K562 (cell line): ENCODE results near the gene ALDH3B2. TPM values are rescaled to one million over a fixed set of nuclear protein-coding genes. Genes with fewer than 3 reads are reported as not detected.

Source experiments
- ATAC-seq: fragments of 200-7000 bp; cut with Tn5 transposase; 3 replicates; pipeline ENCODE4 v1.9.1; 2020; ENCODE audit warnings: moderate library complexity
- BruUV-seq: library from RNA; stranded (reverse); fragments of 400-500 nt; replicated peaks from 2 replicates; lab custom pipeline; 2021; lab: Mats Ljungman, UMichigan
- CTCF ChIA-PET: fragments of 300-600 bp; formaldehyde crosslinking; extraction: SDS; loops from one replicate; lab custom pipeline; 2021; ENCODE audit warnings: low intra/inter-chr PET ratio; lab: Yijun Ruan, JAX
- POLR2A ChIA-PET: fragments of 300-600, 350-650 bp; sonication (Branson Sonifier 250); formaldehyde crosslinking; extraction: SDS; loops from one replicate; lab custom pipeline; 2021; ENCODE audit warnings: antibody characterized with exemption, inconsistent platforms; lab: Yijun Ruan, JAX
- DNase-seq, 4 experiments: peaks; one replicate each; pipeline versions ENCODE4 v3.0.0 to v3.0.0-alpha.2; 2011 to 2018; ENCODE audit warnings: low spot score in 3 of 4, mixed read lengths in 3 of 4; ENCODE audit errors: extremely low read depth in 1 of 4
- FAIRE-seq: peaks from 2 replicates; lab custom pipeline; 2011; peaks lifted over from hg19 to GRCh38; lab: Jason Lieb, UNC
- H2AFZ ChIP-seq: 2 replicates; pipeline ENCODE4 v1.6.0; 2011; ENCODE audit warnings: low read depth, low read length, control low read depth, inconsistent platforms
- H3K27ac ChIP-seq: fragments of 200-600 bp; 3 replicates; pipeline ENCODE4 v1.8.0; 2011; ENCODE audit warnings: low read depth, mild to moderate bottlenecking, control low read depth, inconsistent platforms, low read length, moderate library complexity, mixed read lengths; ENCODE audit errors: extremely low read depth
- H3K27me3 ChIP-seq, 2 experiments: fragments of 300-600 bp in 1 of 2; 2 replicates in 1 of 2; 3 replicates in 1 of 2; pipeline versions ENCODE4 v1.6.0 to v1.8.0; 2011; ENCODE audit warnings: inconsistent platforms in 2 of 2, low read length in 2 of 2, mild to moderate bottlenecking in 1 of 2, mixed read lengths in 1 of 2, moderate library complexity in 1 of 2; ENCODE audit not compliant: control insufficient read depth in 2 of 2, insufficient read depth in 2 of 2
- H3K36me3 ChIP-seq: fragments of 300-600 bp; 3 replicates; pipeline ENCODE4 v1.8.0; 2011; ENCODE audit warnings: mild to moderate bottlenecking, low read length, inconsistent platforms; ENCODE audit not compliant: control insufficient read depth, insufficient read depth
- H3K4me1 ChIP-seq, 2 experiments: fragments of 200-600 bp in 1 of 2; replicated peaks in 1 of 2; 2 replicates in 1 of 2; 3 replicates in 1 of 2; pipeline versions ENCODE4 v1.5.1 to v1.8.0; 2011; ENCODE audit warnings: inconsistent platforms in 2 of 2, low read length in 2 of 2, mild to moderate bottlenecking in 1 of 2, mixed read lengths in 1 of 2, moderate library complexity in 1 of 2; ENCODE audit not compliant: control insufficient read depth in 2 of 2, insufficient read depth in 2 of 2
- H3K4me2 ChIP-seq: 2 replicates; pipeline ENCODE4 v1.6.1; 2011; ENCODE audit warnings: low read length, control low read depth, inconsistent platforms, mixed read lengths; ENCODE audit not compliant: insufficient read depth
- H3K4me3 ChIP-seq: fragments of 200-600 bp; sonication (generic), shearing (Covaris generic); 2 replicates; pipeline ENCODE4 v1.5.1; 2016; ENCODE audit warnings: control low read depth, inconsistent platforms
- H3K79me2 ChIP-seq: fragments of 200-600 bp; 3 replicates; pipeline ENCODE4 v1.8.0; 2011; ENCODE audit warnings: low read length, inconsistent platforms; ENCODE audit not compliant: control insufficient read depth, insufficient read depth
- H3K9ac ChIP-seq, 2 experiments: 2 replicates each; pipeline versions ENCODE4 v1.6.0 to v1.6.1; 2011; ENCODE audit warnings: low read depth in 2 of 2, low read length in 2 of 2, control low read depth in 1 of 2, inconsistent platforms in 1 of 2, mild to moderate bottlenecking in 1 of 2, mixed read lengths in 1 of 2; ENCODE audit not compliant: insufficient read depth in 1 of 2
- H3K9me1 ChIP-seq: one replicate; pipeline ENCODE4 v1.6.0; 2011; ENCODE audit warnings: inconsistent platforms, mild to moderate bottlenecking, low read length, moderate library complexity; ENCODE audit not compliant: control insufficient read depth, insufficient read depth
- H3K9me3 ChIP-seq: replicated peaks from 2 replicates; pipeline ENCODE4 v1.5.1; 2011; ENCODE audit warnings: low read depth, low read length, inconsistent platforms; ENCODE audit not compliant: control insufficient read depth, insufficient read depth
- H4K20me1 ChIP-seq: replicated peaks from 2 replicates; pipeline ENCODE4 v1.6.1; 2011; ENCODE audit warnings: low read length, inconsistent platforms, mixed read lengths; ENCODE audit not compliant: control insufficient read depth, insufficient read depth
- CBFB ChIP-seq: sonication (generic); formaldehyde crosslinking; IDR thresholded peaks from 2 replicates; pipeline ENCODE4 v1.4.0; 2020; ENCODE audit warnings: mild to moderate bottlenecking, missing genetic modification reagents
- CREM ChIP-seq: IDR thresholded peaks from 2 replicates; pipeline ENCODE4 v1.6.1; 2014; ENCODE audit warnings: antibody characterized with exemption, low read depth
- GABPB1 ChIP-seq: sonication (generic); formaldehyde crosslinking; IDR thresholded peaks from 2 replicates; pipeline ENCODE4 v1.8.0; 2022; ENCODE audit warnings: mild to moderate bottlenecking, missing genetic modification reagents
- KDM5B ChIP-seq: fragments of 200-600 bp; sonication (generic); IDR thresholded peaks from 2 replicates; pipeline ENCODE4 v1.6.1; 2012; ENCODE audit warnings: low read depth, mild to moderate bottlenecking, moderate library complexity, low read length, control low read depth, inconsistent platforms; ENCODE audit not compliant: insufficient replicate concordance
- NONO ChIP-seq, 2 experiments: fragments of 200-400 bp in 1 of 2; fragments of 450-650 bp in 1 of 2; formaldehyde crosslinking in 1 of 2; IDR thresholded peaks; 2 replicates each; pipeline ENCODE4 v1.6.1; 2017; ENCODE audit warnings: low read depth in 2 of 2, mild to moderate bottlenecking in 2 of 2, moderate library complexity in 2 of 2, low read length in 1 of 2
- PCBP2 ChIP-seq: fragments of 200-400 bp; formaldehyde crosslinking; IDR thresholded peaks from 2 replicates; pipeline ENCODE4 v1.6.1; 2018; ENCODE audit warnings: low read length, low read depth, mild to moderate bottlenecking, moderate library complexity; ENCODE audit not compliant: poor library complexity, severe bottlenecking
- SMARCB1 ChIP-seq: IDR thresholded peaks from 2 replicates; pipeline ENCODE4 v1.6.1; 2011; ENCODE audit warnings: improper control_type of control experiment, low read depth; ENCODE audit not compliant: insufficient read length
- XRCC5 ChIP-seq: fragments of 200-400 bp; formaldehyde crosslinking; IDR thresholded peaks from 2 replicates; pipeline ENCODE4 v1.6.1; 2017; ENCODE audit warnings: low read depth, mild to moderate bottlenecking, low read length
- ZNF263 ChIP-seq: sonication (generic); formaldehyde crosslinking; IDR thresholded peaks from 2 replicates; pipeline ENCODE4 v1.8.0; 2022; ENCODE audit warnings: mild to moderate bottlenecking, missing genetic modification reagents, borderline replicate concordance
- ZNF408 ChIP-seq: fragments of 250-450 bp; sonication (Bioruptor Pico); IDR thresholded peaks from 2 replicates; pipeline ENCODE4 v1.4.0; 2020; ENCODE audit warnings: low read depth, mild to moderate bottlenecking, moderate library complexity
- ZNF717 ChIP-seq: fragments of 250-450 bp; sonication (Bioruptor Pico); IDR thresholded peaks from 2 replicates; pipeline ENCODE4 v1.5.0; 2021
- WGBS: fragments of 100-300 bp; shearing (Covaris generic); methylation state at CpG from one replicate; pipeline ENCODE4 v1.1.6; 2016; ENCODE audit warnings: low coverage, mixed read lengths; ENCODE audit not compliant: insufficient coverage; ENCODE audit errors: missing lambda C conversion rate; 5-methylcytosine and 5-hydroxymethylcytosine counted together
- in situ Hi-C: fragments of 300-500 bp; cut with MboI; formaldehyde crosslinking; loops from 4 replicates; pipeline ENCODE4 v1.15.0; 2018; ENCODE audit warnings: inconsistent platforms, mixed read lengths
- intact Hi-C: fragments of 100-400 bp; cut with micrococcal nuclease; formaldehyde crosslinking; loops from 2 replicates; pipeline ENCODE4 v1.14.2; 2022
- polyA plus RNA-seq, 8 experiments: library from polyadenylated mRNA; depleted of rRNA in 4 of 8; stranded (reverse) in 5 of 8; unstranded in 3 of 8; fragments of >200 nt; fragmentation: Nextera tagmentation in 2 of 8; fragmentation: Illumina TruSeq in 1 of 8; extraction: Ambion mirVana in 2 of 8; extraction: Trizol in 1 of 8; gene quantifications; 2 replicates each; pipeline versions ENCODE4 v1.2.1 to v1.2.3, GENCODE V29; 2011 to 2014; ENCODE audit warnings: inconsistent platforms in 1 of 8, missing spikeins in 1 of 8
- total RNA-seq, 7 experiments: library from RNA; depleted of rRNA in 6 of 7; stranded (reverse); fragments of >200 nt in 6 of 7; fragmentation: Illumina TruSeq in 2 of 7; extraction: Trizol in 2 of 7; gene quantifications; 2 replicates each; pipeline versions ENCODE4 v1.2.1 to v1.2.3, GENCODE V29; 2011 to 2021; ENCODE audit warnings: low replicate concordance in 1 of 7
- TF ChIP-seq, protein P1 (sequence below): sonication (generic); formaldehyde crosslinking; IDR thresholded peaks from 2 replicates; pipeline ENCODE4 v1.8.0; 2022; ENCODE audit warnings: mild to moderate bottlenecking, missing genetic modification reagents
- TF ChIP-seq, protein P2 (sequence below): fragments of 450-650 bp; formaldehyde crosslinking; IDR thresholded peaks from 2 replicates; pipeline ENCODE4 v1.4.0; 2020; ENCODE audit warnings: mild to moderate bottlenecking, moderate library complexity
- TF ChIP-seq, protein P3 (sequence below): fragments of 450-650 bp; IDR thresholded peaks from 2 replicates; pipeline ENCODE4 v1.6.1; 2018; ENCODE audit warnings: mild to moderate bottlenecking, low read depth; ENCODE audit not compliant: partially characterized antibody
- TF ChIP-seq, protein P4 (sequence below): fragments of 450-650 bp; IDR thresholded peaks from 2 replicates; pipeline ENCODE4 v1.6.1; 2017; ENCODE audit warnings: antibody characterized with exemption, mild to moderate bottlenecking

The ALDH3B2 gene
- total and polyA plus RNA-seq, 9 of the 15 experiments (the other 6 are each of a cell fraction or from before 2014, with no cell fraction given), result not detected

DNA sequence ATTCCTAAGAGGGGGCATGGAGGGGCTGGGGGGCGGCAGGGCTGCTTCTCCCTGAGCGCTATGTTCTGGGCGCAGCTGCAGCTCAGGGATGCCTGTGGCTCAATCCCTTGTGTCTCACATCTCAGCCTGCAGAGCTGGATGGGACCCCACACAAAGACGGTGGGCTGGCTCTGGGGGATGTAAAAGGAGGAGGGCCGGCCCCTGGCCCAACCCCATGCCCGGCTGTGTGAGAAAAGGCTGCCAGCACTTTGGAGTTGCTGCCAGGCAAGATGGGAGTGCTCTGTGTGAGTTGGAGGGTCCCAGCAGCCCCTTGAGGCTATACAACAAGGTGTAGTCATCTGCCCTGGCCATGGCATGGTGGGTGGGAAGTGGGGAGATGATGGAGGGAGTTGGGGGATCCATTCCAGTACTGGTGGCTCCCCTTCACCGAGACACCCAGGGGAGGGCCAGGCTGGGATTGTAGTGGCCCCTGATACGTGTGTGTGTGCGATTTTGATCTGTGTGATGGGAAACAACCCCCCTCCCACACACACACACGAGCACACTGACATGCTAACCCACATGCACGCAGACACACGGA lies 33.6 kb downstream of the ALDH3B2 start:
- intact Hi-C loops (loop anchor here (5.0 to 10.0 kb wide), 2 partner anchors 64 to 164 kb away; no protein-coding TSS in a partner anchor), in situ Hi-C loops (no loop called here)
- Histone ChIP-seq H3K4me2 (no peak overlapping the region), H3K27me3 (peaks cover 0 to 19% of the 10 kb centered on the region in 2 experiments; a peak in 2 of 5 replicates), H3K9ac (no peak overlapping the region), H4K20me1 (no peaks in the 10 kb centered on the region), H2AFZ (no peak overlapping the region), H3K27ac (no peak overlapping the region), H3K4me1 (peaks cover 0 to 46% of the 10 kb centered on the region in 2 experiments; a peak in 3 of 5 replicates), H3K4me3 (no peak overlapping the region), H3K9me3 (no peaks in the 10 kb centered on the region), H3K36me3 (no peaks in the 10 kb centered on the region), H3K79me2 (no peaks in the 10 kb centered on the region), H3K9me1 (no peaks in the 10 kb centered on the region)
- no peak for FAIRE-seq
- POLR2A ChIA-PET, result no interaction called here
- no peak for DNase-seq
- WGBS, result 4% methylated on average over 12 of the region's 12 CpGs
- CTCF ChIA-PET, result no interaction called here
- BruUV-seq, result no TSS peak
- ATAC-seq, result no peak
- TF ChIP-seq, protein P1, sequence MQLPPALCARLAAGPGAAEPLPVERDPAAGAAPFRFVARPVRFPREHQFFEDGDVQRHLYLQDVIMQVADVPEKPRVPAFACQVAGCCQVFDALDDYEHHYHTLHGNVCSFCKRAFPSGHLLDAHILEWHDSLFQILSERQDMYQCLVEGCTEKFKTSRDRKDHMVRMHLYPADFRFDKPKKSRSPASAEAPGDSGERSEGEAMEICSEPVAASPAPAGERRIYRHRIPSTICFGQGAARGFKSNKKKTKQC (CRISPR knock-in tag), result no peak
- no peak for TF ChIP-seq PCBP2
- TF ChIP-seq, protein P2, sequence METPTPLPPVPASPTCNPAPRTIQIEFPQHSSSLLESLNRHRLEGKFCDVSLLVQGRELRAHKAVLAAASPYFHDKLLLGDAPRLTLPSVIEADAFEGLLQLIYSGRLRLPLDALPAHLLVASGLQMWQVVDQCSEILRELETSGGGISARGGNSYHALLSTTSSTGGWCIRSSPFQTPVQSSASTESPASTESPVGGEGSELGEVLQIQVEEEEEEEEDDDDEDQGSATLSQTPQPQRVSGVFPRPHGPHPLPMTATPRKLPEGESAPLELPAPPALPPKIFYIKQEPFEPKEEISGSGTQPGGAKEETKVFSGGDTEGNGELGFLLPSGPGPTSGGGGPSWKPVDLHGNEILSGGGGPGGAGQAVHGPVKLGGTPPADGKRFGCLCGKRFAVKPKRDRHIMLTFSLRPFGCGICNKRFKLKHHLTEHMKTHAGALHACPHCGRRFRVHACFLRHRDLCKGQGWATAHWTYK (CRISPR knock-in tag), result no peak
- TF ChIP-seq, protein P3, sequence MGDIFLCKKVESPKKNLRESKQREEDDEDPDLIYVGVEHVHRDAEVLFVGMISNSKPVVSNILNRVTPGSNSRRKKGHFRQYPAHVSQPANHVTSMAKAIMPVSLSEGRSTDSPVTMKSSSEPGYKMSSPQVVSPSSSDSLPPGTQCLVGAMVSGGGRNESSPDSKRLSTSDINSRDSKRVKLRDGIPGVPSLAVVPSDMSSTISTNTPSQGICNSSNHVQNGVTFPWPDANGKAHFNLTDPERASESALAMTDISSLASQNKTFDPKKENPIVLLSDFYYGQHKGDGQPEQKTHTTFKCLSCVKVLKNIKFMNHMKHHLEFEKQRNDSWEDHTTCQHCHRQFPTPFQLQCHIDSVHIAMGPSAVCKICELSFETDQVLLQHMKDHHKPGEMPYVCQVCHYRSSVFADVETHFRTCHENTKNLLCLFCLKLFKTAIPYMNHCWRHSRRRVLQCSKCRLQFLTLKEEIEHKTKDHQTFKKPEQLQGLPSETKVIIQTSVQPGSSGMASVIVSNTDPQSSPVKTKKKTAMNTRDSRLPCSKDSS, result no peak
- no peak for TF ChIP-seq KDM5B
- no peak for TF ChIP-seq ZNF717 (CRISPR knock-in tag)
- TF ChIP-seq CREM, result no peak
- TF ChIP-seq ZNF263 (CRISPR knock-in tag), result no peak
- TF ChIP-seq SMARCB1, result no peak
- TF ChIP-seq XRCC5, result no peak
- TF ChIP-seq CBFB (CRISPR knock-in tag), result no peak
- TF ChIP-seq GABPB1 (CRISPR knock-in tag), result no peak
- TF ChIP-seq, protein P4, sequence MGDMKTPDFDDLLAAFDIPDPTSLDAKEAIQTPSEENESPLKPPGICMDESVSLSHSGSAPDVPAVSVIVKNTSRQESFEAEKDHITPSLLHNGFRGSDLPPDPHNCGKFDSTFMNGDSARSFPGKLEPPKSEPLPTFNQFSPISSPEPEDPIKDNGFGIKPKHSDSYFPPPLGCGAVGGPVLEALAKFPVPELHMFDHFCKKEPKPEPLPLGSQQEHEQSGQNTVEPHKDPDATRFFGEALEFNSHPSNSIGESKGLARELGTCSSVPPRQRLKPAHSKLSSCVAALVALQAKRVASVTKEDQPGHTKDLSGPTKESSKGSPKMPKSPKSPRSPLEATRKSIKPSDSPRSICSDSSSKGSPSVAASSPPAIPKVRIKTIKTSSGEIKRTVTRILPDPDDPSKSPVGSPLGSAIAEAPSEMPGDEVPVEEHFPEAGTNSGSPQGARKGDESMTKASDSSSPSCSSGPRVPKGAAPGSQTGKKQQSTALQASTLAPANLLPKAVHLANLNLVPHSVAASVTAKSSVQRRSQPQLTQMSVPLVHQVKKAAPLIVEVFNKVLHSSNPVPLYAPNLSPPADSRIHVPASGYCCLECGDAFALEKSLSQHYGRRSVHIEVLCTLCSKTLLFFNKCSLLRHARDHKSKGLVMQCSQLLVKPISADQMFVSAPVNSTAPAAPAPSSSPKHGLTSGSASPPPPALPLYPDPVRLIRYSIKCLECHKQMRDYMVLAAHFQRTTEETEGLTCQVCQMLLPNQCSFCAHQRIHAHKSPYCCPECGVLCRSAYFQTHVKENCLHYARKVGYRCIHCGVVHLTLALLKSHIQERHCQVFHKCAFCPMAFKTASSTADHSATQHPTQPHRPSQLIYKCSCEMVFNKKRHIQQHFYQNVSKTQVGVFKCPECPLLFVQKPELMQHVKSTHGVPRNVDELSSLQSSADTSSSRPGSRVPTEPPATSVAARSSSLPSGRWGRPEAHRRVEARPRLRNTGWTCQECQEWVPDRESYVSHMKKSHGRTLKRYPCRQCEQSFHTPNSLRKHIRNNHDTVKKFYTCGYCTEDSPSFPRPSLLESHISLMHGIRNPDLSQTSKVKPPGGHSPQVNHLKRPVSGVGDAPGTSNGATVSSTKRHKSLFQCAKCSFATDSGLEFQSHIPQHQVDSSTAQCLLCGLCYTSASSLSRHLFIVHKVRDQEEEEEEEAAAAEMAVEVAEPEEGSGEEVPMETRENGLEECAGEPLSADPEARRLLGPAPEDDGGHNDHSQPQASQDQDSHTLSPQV, result no peak
- TF ChIP-seq NONO (IDR thresholded peaks at IDR 0.05; ENCODE audit: low read depth in 2 of 2, low read length in 1 of 2), result no peak
- TF ChIP-seq ZNF408 (CRISPR knock-in tag), result no peak
